GM21619 (cell line): ENCODE results near the gene IL1RAPL1.

ENCODE experiments used
- ATAC-seq: cut with Tn5 transposase; IDR thresholded peaks from one replicate; pipeline ENCODE4 v1.9.1; 2021; ENCODE audit not compliant: unreplicated experiment

Gene IL1RAPL1

DNA sequence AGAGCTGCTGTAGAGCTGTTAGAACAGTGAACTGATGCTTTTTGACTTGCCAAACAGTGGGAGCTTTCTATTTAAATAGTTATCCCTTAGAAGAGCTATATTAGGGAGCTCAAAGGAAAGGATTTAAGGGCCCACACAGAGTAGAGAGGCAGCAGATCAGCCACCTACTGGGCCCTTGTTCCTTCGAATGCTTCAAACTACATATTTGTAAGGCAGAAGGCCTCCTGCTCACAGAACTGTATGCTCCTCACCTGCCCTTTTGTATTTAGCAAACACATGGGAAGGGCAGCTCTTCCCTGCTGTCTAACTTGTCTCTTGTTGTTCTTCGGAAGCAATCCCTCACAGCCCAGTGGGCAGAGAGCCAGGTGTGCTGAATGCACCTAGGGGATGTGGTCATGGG is 38.0 kb downstream of the IL1RAPL1 start:
- no peak for ATAC-seq

DNA sequence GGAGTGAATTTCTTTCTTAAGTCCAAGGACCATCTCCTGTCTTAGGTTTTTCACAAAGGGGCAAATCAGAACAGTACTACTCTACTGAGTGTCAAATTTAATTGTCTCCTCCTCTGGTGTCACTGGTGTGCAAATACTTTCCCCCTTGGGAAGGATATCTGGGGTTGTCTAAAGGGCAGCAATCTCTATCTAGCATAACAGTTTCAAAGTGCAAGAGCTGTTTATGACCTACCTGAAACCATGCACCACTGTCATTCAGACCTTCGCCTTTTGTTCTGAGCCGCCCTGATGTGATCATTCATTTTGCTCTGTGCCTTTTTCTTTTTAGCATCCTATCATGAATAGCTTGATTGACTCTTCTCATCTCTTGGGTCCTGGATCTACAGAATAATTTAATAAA is 39.3 kb downstream of the IL1RAPL1 start:
- ATAC-seq, result no peak

DNA sequence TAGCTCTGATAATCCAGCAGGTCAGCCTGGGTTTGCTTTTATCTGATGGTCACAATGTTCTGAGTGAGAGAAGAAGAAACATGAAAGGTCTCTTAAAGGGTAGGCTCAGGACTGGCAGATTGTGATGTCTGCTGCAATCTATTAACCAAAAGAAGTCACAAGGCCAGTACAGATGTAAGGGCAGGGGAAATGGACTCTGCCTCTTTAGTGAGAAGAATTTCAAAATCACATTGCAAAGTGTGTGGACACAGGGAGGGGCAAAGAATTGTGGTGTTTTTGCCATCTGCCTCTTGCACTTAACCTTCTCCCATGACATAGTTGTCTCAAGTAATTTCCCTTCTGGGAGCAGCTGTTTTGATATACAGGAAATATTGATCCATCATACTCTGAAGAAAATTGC is 40.9 kb downstream of the IL1RAPL1 start:
- ATAC-seq, result no peak

DNA sequence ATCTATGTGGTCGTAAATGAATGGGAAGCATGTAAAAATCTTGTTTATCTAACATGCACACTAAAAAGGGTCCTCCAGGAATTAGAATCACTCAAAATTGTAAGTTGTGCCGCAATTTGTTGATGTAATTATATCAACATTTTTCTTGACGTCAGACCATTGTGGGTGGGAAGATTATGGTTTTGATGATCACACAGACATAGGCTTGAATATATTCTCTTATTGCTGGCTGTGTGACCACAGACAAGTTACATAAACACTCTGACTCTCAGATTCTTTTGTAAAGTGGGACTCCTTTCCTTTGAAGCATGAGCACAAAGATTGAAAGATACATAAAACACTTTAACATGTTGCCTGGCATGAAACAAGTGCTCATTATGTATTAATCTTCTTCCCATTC is 51.5 kb downstream of the IL1RAPL1 start:
- ATAC-seq, result no peak

DNA sequence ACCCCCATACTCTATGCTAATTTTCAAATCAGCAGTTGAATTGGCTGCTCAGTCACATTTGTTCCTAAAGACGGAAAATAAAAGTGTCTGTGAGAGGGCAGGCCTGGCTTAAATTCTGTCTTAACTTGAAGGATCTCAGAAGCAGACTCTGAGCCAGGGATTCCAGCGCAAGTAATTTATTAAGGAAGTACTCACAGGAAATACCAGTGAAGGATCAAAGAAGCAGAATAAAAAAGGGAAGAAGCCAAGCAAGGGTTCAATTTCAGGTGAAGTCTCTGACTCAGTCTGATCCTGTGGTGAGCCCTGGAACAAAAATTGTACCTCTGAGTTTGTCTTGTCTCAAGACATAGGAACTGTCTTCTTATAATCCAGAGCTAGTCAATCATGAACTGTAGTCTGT is 52.2 kb downstream of the IL1RAPL1 start:
- ATAC-seq, result no peak

DNA sequence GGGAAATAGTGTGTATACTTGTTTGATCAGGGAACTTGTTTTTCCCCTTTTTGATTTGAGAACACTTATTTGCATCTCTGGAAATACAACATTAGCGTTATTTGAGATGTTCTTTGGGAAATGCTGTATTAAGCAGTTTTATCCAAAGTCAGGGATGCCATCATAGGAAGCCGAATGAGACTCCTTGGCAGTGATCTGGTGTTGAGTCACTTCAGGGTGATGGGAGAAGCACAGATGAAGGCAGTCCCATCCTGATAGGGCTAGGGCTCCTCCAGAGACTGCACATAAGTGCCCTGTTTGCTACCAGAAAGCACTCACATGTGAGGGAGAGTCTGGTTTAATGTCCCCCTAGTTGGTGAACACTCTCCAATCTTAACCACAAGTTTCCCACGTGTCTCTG is 62.3 kb downstream of the IL1RAPL1 start:
- no peak for ATAC-seq

DNA sequence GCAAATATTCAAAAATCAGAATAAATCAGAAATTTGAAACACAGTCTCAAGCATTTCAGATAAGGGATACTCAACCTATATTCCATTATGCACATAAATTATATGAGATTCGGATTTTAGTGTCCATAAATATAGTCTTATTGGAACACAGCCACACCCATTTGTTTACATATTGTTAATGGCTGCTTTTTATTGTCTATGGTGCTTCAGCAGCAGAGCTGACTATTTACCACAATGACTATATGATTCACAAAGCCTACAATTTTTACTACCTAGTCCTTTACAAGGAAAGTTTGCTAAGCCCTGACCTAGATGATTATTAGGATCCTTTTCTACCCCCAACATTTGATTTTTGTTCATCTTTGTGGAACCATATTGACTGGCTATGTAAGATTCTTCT is 63.9 kb downstream of the IL1RAPL1 start:
- ATAC-seq, result no peak

DNA sequence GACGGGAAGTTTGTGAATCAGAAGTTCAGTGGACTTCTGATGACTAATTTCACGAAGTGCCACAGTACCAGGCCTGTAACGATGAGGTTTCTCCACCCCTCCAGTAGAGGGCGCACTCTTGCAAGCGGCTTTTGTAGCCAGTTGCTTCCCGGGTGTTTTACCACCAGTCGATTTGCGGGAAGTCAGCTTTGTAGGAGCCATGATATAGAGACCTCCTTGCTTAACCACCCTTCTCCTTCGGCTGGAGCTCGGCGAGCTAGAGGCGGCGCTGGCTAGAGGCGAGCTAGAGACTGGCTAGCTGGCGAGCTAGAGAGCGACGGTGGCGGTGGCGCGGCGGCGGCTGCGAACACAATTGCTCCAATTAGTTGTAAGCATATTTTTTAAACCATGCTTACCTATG is 72.0 kb downstream of the IL1RAPL1 start:
- no peak for ATAC-seq

DNA sequence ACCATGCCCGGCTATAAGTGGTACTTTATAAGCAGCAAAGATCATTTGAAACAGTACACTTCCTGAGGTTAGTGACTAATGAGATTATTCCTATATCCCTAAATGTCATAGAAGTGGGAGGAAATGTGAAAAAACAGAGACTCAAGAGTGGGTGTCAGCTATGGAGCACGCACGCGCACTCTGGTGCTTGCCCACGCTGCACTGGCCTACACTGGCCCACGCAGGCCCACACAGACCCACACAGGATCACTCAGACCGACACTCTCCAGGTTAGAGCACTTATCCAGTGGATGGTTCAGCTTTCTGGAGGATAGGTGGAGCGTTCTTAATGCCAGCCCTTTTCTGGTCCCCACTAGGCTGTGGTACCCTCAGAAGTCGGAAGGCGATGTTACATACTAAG is 78.5 kb downstream of the IL1RAPL1 start:
- no peak for ATAC-seq

DNA sequence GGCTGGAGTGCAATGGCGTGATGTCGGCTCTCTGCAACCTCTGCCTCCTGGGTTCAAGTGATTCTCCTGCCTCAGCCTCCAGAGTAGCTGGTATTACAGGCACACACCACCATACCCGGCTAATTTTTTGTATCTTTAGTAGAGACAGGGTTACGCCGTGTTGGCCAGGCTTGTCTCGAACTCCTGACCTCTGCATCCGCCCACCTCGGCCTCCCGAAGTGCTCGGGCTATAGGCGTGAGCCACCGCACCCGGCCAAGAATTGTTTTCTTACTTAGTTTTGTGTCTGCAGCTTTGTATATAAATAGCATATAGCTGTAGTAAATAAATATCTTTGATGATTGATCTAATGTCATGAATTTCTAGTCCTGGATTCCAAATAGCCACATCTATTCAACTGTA is 81.1 kb downstream of the IL1RAPL1 start:
- no peak for ATAC-seq

DNA sequence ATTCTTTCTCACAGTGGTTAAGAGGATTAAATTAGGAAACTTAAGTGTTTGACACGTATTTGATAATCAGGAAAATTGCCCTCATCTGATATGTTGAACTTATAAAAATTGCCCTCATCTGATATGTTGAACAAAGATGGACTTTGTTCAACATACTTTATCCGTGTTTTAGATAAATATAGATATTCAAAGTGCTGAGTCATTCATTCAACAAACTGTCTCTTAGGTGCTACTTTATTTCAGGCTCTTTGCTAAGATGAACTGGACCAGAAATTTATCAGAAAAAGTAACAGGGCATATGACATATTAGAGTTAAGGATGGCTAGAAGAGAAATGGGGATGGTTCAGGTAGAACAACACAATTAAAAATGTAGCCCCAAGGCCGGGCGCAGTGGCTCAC is 81.7 kb downstream of the IL1RAPL1 start:
- ATAC-seq, result no peak

DNA sequence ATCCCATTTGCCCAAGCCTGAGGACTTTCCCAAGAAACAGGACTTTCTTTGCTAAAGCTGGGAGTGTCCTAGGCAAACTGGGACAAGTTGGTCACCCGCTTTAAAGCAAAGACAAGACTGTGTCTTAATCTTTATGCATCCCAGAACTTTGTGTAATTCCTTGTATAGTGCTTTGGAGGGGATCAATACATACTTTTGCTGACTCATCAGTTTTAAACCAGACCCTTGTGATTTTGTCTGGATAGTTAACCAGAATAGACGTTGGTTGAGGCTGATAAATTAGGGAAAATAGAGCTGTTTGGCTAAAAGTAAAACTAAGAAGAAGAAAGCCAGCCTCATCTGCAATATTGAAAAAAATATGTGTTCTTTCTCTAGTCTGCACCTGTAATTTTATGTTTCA is 82.8 kb downstream of the IL1RAPL1 start:
- no peak for ATAC-seq

DNA sequence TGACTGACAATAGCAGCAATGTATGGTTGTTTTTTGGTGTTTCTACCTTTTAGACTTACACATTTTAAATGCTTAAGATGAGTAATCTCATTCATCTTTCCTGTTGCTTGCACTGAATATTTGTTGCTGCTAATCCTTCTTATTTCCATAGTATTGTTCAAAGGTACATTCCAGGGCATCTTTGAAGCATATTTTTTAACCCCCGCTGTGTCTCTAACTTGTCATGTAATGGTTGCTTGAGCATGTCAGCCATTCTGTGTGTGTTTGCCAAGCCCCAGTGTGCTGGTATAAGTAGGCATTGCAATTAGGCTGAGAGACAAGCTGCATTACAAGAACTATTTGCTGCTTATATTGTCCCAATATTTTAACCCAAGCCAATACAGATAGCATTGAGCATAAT is 87.9 kb downstream of the IL1RAPL1 start:
- no peak for ATAC-seq

DNA sequence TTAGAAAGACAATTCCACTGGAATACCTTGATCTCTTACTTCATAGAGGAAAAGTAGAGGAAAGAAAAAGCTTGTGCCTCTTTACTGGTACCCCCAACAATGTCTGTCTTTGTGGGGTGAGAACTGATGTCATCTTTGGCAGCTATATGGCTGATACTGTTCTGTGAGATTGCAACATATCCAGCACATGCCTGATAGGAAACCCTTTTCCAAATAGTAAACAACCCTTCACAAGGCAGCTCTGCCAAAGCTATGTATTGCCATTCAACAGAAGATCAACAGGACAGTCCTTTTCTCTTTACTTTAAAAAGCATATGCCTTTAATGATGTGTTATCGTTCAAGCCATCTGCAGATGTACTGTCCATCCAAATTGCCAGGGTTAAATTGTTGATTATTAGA is 105.9 kb downstream of the IL1RAPL1 start:
- no peak for ATAC-seq

DNA sequence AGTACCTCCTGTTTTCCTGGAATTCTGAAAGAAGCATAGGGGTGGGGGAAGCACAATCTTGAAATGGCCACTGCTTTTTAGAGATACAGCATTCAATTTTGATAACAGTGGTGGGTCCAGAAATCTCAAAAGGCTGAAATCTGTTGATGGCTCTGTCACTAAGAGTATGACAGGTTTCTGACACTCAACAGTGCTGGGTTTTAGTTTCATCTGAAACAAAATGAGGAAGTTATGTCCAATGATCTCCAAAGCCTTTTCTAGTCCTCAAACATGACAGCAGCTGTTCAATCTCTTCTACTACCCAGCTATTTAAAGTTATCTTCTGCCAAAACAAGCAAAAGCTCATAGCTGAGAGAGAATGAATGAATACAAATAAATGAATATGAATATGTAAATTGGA is 110.5 kb downstream of the IL1RAPL1 start:
- ATAC-seq, result no peak

DNA sequence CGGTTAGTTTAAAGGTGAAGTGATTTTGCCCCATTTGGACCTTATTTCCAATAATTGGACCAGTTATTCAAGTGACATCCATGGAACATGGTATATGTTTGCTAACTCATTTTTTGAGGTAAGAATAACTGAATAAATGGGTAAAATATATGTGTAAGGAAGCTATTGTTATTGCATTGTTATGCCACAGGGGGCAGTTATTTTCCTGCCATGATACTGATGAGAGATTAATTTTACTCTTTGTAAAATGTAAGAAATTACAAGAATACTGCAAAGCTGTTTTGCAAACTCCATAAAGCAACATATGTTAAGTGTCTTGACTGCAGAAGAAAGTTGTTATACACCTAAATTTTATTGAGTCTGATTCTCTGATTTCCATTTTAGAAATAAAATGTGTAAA is 114.0 kb downstream of the IL1RAPL1 start:
- ATAC-seq, result no peak

DNA sequence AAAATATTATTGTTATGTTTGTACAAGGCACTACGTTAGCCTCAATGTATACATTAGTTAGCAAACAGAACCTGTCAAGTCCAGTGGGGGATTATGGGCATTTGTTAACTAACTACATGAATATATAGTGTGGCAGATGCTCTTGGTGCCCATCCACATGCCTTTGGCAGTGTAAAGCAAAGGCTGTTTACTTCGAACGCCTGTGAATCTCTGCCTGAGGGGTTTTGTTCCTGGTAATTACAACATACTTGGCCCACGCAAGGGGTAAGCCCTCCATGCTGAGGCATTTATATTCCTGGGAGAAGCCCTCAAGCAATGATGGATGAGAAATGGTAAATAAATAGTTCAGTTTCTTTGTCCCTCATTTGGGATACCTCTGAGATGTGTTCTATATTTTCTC is 119.7 kb downstream of the IL1RAPL1 start:
- no peak for ATAC-seq

DNA sequence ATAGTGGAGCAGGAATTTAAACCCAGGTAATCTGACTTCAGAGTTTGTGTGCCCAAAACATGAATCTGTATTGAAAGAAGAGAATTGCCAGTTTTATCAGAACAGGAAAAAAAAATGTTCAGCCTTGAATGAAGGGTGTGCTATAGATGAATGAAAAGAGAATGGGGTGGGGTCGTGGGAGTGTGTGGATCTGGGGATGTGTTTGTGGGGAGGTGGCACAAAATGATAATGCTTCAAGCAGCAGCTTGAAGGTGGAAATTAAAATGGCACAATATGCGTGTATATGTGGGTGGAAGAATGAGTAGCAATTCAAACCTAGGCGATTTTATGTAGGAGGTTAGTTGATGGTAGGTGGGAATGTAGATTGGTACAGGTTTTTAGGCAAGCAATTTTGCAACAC is 122.2 kb downstream of the IL1RAPL1 start:
- no peak for ATAC-seq

DNA sequence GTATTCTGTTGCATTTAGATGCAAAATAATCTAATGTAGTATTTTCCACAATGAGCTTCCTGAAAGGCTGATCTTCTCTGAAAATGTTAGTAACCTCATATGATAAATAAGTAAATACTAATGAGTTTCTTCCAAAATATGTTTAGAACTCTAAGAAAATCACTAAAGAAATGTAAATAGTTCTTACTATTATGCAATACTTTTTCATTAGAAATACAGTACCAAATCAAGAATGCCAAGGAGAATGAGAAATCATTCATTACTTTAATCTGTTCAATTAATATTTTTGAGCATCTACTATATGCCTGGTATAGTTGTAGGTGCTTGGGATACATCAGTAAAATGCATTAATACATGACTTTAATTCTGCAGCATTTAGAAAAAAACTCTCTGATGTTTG is 130.6 kb downstream of the IL1RAPL1 start:
- ATAC-seq, result no peak

DNA sequence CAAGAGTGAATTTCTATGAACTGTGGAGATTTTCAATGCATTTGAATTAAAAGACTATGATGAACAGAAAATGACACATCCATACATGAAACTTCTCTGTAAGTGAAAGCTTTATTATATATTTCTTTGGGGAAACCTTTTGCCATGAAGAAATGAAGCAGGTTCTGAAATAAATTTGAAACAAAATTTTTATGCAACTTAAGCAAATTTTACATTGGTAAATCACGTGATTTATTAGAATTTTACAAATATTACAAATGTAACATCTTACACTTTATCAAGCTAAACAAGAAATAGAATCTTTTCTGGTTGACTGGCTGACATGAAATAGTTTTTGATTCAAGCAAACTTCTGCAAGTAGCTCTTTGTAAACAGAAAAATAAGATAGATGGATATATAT is 131.2 kb downstream of the IL1RAPL1 start:
- ATAC-seq, result no peak

DNA sequence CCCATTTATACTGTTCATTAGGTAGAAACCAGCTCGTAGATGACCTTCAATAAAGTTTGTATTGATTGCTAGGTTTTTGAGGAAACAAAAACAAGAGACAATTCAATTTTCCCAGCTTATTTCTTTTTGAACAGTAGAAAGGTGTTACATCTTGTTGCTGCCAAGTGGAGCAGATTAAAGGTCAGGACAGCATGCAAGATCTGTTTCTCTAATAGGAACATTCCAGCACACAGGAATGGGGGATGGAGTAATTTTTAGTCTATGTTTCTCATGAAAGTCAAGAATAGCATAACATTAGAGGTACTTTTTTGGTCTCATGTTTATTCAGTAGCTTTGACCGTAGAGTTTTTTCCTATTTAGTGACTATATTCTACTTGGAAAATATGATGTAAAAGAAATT is 132.4 kb downstream of the IL1RAPL1 start:
- no peak for ATAC-seq

DNA sequence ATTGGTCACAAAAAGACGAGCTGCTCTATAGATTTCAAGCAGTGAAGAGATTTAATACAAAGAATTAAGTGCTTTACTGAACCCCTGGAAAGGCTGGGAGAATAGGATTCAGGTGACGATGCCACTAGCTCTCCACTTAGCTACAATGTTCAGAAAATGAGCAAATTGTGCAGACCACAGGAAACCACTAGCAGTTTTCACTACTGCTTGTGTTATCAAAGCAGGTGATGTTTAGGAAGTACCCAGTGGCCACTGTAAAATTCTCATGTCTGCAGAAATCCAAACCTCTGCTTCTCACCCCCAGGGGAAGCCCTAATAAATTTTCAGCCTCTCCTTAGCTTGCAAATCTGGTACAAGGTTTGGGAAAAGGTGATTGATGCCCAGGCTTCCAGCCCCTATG is 165.1 kb downstream of the IL1RAPL1 start:
- no peak for ATAC-seq

DNA sequence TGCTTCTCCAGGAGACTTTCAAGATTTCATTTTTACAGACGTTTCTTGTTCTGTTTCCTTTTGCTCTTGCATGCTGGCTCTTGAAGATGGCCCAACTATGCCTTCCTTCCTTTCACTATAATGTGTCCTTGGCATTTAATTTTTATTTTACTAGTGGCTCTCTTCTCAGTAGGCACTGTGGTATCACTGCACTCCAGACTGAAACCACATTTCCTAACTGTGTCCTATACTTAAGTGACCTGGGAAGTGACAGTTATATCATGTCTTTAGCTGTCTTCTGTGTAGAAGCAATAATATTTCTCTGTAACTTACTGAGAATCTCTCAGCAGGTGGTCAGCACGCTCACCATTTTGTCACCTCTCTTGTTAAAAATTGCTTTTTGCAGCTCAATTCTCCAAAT is 168.9 kb downstream of the IL1RAPL1 start:
- ATAC-seq, result no peak

DNA sequence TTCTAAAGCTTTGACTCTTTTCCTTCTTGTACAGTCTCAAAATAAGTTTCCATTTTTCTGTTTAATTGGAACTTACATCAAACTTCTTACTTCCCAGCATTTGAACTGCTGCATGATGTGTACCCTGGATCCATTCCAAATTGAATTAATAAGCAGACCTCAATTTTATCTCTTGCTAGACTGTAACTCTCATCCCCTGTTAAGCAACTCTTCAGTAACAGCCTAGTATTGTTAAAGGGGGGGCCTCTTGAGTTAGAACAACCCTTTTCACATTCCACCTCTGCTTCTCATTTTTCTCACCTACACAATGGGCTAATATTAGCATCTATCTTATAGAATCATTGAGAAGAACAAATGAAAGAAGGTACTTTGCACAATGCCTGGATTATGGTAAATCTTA is 169.4 kb downstream of the IL1RAPL1 start:
- ATAC-seq, result no peak
